ENCODE data around the gene PDGFD.

The PDGFD gene

GRCh38 chr11:103895106-103895505, 268.8 kb downstream of the PDGFD start:
- TF ChIP-seq CTCF (IDR thresholded peaks at IDR 0.05; ENCODE audit: low read depth, low read length) = no peak
- no peak overlapping the region for H3K4me3 ChIP-seq (replicated peaks in 1 of 2; ENCODE audit: low read depth in 2 of 2, low read length in 2 of 2)
- DNase-seq (ENCODE audit: low read depth in 2 of 2) = no peak

GRCh38 chr11:103894673-103895072, 269.3 kb downstream of the PDGFD start:
- TF ChIP-seq CTCF (IDR thresholded peaks at IDR 0.05; ENCODE audit: low read depth, low read length) = no peak
- DNase-seq (ENCODE audit: low read depth in 2 of 2) = no peak
- H3K4me3 ChIP-seq (replicated peaks in 1 of 2; ENCODE audit: low read depth in 2 of 2, low read length in 2 of 2) = no peak overlapping the region

GRCh38 chr11:103894034-103894433, 269.9 kb downstream of the PDGFD start:
- no peak for DNase-seq (ENCODE audit: low read depth in 2 of 2)
- no peak overlapping the region for H3K4me3 ChIP-seq (replicated peaks in 1 of 2; ENCODE audit: low read depth in 2 of 2, low read length in 2 of 2)
- no peak for TF ChIP-seq CTCF (IDR thresholded peaks at IDR 0.05; ENCODE audit: low read depth, low read length)

- TF ChIP-seq CTCF (IDR thresholded peaks at IDR 0.05; ENCODE audit: low read depth, low read length) = no peak
- no peak overlapping the region for H3K4me3 ChIP-seq (replicated peaks in 1 of 2; ENCODE audit: low read depth in 2 of 2, low read length in 2 of 2)
- peak in 1 of 2 donors; percentile 8 for DNase-seq (ENCODE audit: low read depth in 2 of 2)
These were observed 270.6 kb downstream of the PDGFD start for GRCh38 chr11:103893371-103893770.

GRCh38 chr11:103892603-103893002, 271.3 kb downstream of the PDGFD start:
- DNase-seq (ENCODE audit: low read depth in 2 of 2) = peak; percentile 52 to 74
- TF ChIP-seq CTCF (IDR thresholded peaks at IDR 0.05; ENCODE audit: low read depth, low read length) = no peak

GRCh38 chr11:103890654-103891053, 273.3 kb downstream of the PDGFD start:
- no peak for TF ChIP-seq CTCF (IDR thresholded peaks at IDR 0.05; ENCODE audit: low read depth, low read length)

More at GRCh38 chr11:103892603-103893002, 271.3 kb downstream of the PDGFD start:
- no peak overlapping the region for H3K4me3 ChIP-seq (replicated peaks in 1 of 2; ENCODE audit: low read depth in 2 of 2, low read length in 2 of 2)

GRCh38 chr11:103889679-103890078, 274.3 kb downstream of the PDGFD start:
- H3K4me3 ChIP-seq (replicated peaks in 1 of 2; ENCODE audit: low read depth in 2 of 2, low read length in 2 of 2) = no peak overlapping the region
- TF ChIP-seq CTCF (IDR thresholded peaks at IDR 0.05; ENCODE audit: low read depth, low read length) = no peak

More at GRCh38 chr11:103890654-103891053, 273.3 kb downstream of the PDGFD start:
- no peak overlapping the region for H3K4me3 ChIP-seq (replicated peaks in 1 of 2; ENCODE audit: low read depth in 2 of 2, low read length in 2 of 2)
- no peak for DNase-seq (ENCODE audit: low read depth in 2 of 2)

More at GRCh38 chr11:103889679-103890078, 274.3 kb downstream of the PDGFD start:
- no peak for DNase-seq (ENCODE audit: low read depth in 2 of 2)

Measured in cardiac fibroblast (primary cell).